Ascending aorta (tissue), 2 donors: Measurements from ENCODE around the gene VPS41. TPM values are rescaled to one million over a fixed set of nuclear protein-coding genes. Genes with fewer than 3 reads are reported as not detected.
A peak's percentile ranks its signal among the peaks of the same experiment; 100 is the strongest.

Experiments
- DNase-seq, 2 donors: peaks; one replicate each; pipeline ENCODE4 v3.0.0-alpha.2; 2019; ENCODE audit warnings: low spot score in 2 of 2
- H3K27ac ChIP-seq, 2 donors: fragments of 200-600 bp; sonication (generic); one replicate each; pipeline ENCODE4 v1.5.1; 2016 to 2017; ENCODE audit warnings: mild to moderate bottlenecking in 1 of 2
- H3K27me3 ChIP-seq: fragments of 200-600 bp; sonication (generic); one replicate; pipeline ENCODE4 v1.5.1; 2017
- H3K36me3 ChIP-seq, 2 donors: fragments of 200-600 bp; sonication (generic); one replicate each; pipeline ENCODE4 v1.5.1; 2016
- H3K4me1 ChIP-seq, 2 donors: fragments of 200-600 bp; sonication (generic); one replicate each; pipeline ENCODE4 v1.5.1; 2016 to 2017; ENCODE audit warnings: mild to moderate bottlenecking in 1 of 2
- H3K4me3 ChIP-seq, 2 donors: fragments of 200-600 bp; sonication (generic); one replicate each; pipeline ENCODE4 v1.5.1; 2016 to 2017; ENCODE audit warnings: mild to moderate bottlenecking in 1 of 2
- H3K9me3 ChIP-seq, 2 donors: fragments of 200-600 bp; sonication (generic); one replicate each; pipeline ENCODE4 v1.5.1; 2016
- intact Hi-C: fragments of 100-400 bp; cut with DNase I; formaldehyde crosslinking; loops from one replicate; pipeline ENCODE4 v1.15.1; 2023
- total RNA-seq: library from RNA; depleted of rRNA; stranded (reverse); fragments of >200 nt; gene quantifications from one replicate; pipeline ENCODE4 v1.1.0, GENCODE V29; 2016
- TF ChIP-seq, protein P1 (sequence below), 3 experiments: fragments of 200-600 bp in 2 of 3; fragments of 450-650 bp in 1 of 3; sonication (generic) in 2 of 3; IDR thresholded peaks; one replicate each; pipeline ENCODE4 v1.5.1; 2016 to 2019; ENCODE audit warnings: antibody characterized with exemption in 3 of 3, mild to moderate bottlenecking in 1 of 3, moderate library complexity in 1 of 3

The VPS41 gene
- total RNA-seq, 1 donor from 2014 or later, result 13.4 TPM

DNA sequence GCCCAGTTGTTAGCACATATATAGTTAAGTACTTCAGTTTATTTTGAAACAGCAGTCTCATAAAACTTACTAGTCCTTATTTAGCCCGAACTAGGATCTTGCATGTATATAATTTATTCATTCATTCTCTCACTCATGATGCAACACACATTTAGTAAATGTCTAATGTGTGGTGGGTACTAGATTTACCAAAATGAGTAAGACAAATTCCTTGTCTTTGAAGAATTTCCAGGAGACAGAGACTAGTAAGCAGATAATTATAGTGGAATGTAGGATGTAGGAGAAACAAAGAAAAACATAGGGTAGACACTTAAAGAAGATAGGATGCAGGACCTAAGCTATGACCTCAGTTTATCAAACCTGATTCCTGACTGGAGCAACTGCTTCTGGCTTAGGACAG is 157.6 kb downstream of the VPS41 start:
- no peak for DNase-seq
- Histone ChIP-seq H3K27ac (no peak overlapping the region), H3K27me3 (no peaks in the 10 kb centered on the region), H3K4me3 (no peak overlapping the region), H3K9me3 (no peaks in the 10 kb centered on the region), H3K4me1 (no peaks in the 10 kb centered on the region), H3K36me3 (peaks cover 18 to 45% of the 10 kb centered on the region in 2 donors)
- TF ChIP-seq, protein P1, sequence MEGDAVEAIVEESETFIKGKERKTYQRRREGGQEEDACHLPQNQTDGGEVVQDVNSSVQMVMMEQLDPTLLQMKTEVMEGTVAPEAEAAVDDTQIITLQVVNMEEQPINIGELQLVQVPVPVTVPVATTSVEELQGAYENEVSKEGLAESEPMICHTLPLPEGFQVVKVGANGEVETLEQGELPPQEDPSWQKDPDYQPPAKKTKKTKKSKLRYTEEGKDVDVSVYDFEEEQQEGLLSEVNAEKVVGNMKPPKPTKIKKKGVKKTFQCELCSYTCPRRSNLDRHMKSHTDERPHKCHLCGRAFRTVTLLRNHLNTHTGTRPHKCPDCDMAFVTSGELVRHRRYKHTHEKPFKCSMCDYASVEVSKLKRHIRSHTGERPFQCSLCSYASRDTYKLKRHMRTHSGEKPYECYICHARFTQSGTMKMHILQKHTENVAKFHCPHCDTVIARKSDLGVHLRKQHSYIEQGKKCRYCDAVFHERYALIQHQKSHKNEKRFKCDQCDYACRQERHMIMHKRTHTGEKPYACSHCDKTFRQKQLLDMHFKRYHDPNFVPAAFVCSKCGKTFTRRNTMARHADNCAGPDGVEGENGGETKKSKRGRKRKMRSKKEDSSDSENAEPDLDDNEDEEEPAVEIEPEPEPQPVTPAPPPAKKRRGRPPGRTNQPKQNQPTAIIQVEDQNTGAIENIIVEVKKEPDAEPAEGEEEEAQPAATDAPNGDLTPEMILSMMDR (IDR thresholded peaks at IDR 0.05), result no peak
- intact Hi-C loops, result no loop called here

DNA sequence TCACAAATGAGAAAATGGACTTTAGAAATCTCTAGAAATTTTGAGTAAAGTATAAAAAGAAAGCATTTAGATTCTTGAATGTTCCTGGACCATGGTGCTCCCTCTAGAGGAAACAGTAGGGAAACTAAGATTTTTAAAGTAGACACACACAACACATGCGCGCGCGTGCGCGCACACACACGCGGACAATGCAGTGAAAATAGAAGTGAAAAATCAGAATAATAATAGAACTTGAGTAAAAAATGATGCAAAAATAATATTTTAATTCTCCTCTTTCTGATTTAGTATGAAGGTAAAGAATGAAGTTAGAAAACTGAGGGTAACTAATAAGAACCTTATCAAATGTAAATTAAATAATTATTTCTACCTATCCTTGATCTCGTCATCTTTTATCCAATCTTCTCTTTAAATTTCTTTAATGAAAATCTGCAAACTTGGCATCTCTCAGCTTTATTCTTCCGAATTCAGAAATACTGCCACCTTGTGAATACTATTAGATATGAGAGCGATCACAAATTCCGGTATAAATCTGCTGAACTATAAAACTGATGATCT is 160.9 kb downstream of the VPS41 start:
- intact Hi-C loops, result loop anchor here (5.0 kb wide), 1 partner anchor 351 kb away; no protein-coding TSS in a partner anchor
- Histone ChIP-seq H3K4me1 (no peaks in the 10 kb centered on the region), H3K4me3 (no peak overlapping the region), H3K27me3 (no peaks in the 10 kb centered on the region), H3K27ac (no peak overlapping the region), H3K9me3 (no peaks in the 10 kb centered on the region), H3K36me3 (peaks cover 8 to 64% of the 10 kb centered on the region in 2 donors)
- no peak for DNase-seq
- TF ChIP-seq, protein P1 (IDR thresholded peaks at IDR 0.05), result peak in 1 of 3 experiments; percentile 45

DNA sequence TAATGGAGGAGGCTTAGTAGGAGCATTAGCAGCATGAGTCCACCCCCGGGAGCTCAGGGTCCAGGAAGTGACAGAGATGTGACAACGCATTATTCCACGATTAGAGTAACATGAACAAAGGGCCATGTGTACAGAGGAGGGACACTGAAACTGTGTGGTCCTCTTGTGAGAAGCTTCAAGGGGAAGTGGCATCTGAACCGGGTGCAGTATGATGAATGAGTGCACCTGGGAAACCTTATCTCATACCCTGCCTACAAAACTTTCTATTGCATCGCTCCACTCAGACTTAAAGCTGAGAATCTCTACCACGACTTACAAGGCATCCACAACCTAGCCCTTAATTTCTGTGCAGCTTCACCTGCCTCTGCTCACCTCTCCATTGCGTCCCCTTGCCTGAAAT is 162.6 kb downstream of the VPS41 start:
- TF ChIP-seq, protein P1 (IDR thresholded peaks at IDR 0.05), result no peak
- Histone ChIP-seq H3K27ac (no peak overlapping the region), H3K36me3 (peaks cover 12 to 56% of the 10 kb centered on the region in 2 donors), H3K4me1 (no peaks in the 10 kb centered on the region), H3K4me3 (no peak overlapping the region), H3K9me3 (no peaks in the 10 kb centered on the region), H3K27me3 (no peaks in the 10 kb centered on the region)
- intact Hi-C loops, result loop anchor here (5.0 kb wide), 1 partner anchor 349 kb away; no protein-coding TSS in a partner anchor
- no peak for DNase-seq

DNA sequence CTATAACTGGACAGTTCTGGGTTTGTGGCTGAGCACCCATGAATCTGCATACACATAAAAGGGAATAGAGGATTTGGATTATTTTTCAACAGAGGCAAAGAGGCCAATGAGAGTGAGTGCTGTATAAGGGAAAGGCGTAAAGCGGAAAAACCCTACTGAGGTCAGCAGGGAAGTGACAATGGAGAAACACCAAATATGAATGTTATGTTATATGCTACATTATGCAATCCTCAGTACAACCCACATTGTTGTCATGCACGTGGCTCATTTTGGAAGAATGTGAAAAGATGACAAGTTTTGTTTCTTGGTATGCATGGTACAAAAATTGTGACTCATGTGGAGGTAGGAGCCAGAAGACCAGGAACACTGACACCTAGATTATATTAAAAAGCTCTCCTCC is 164.2 kb downstream of the VPS41 start:
- peaks cover 12 to 61% of the 10 kb centered on the region in 2 donors for H3K36me3 ChIP-seq
- intact Hi-C loops, result loop anchor here (5.0 kb wide), 1 partner anchor 347 kb away; no protein-coding TSS in a partner anchor

DNA sequence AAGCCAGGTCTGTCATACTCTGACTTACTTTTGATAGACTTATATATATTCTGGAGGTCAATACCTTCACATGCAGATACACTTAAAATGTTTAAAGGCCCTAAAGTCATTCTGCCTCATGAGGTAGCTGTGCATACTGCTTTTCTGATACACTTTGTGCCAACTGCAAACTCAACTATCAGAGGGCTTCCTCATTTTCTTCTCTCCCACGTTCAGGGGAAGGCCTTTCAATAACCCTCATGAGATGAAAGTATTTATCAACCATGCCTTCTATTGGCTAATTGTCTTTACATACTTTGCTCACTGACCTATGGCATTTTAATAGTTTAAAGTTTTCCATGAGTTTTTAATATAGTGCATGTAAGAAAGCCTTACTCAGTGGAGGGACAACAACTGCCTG is 165.1 kb downstream of the VPS41 start:
- H3K9me3 ChIP-seq, result no peaks in the 10 kb centered on the region
- TF ChIP-seq, protein P1 (IDR thresholded peaks at IDR 0.05), result no peak
- H3K27ac ChIP-seq, result no peak overlapping the region
- H3K27me3 ChIP-seq, result no peaks in the 10 kb centered on the region
- no peak overlapping the region for H3K4me3 ChIP-seq
- H3K36me3 ChIP-seq, result peaks cover 12 to 61% of the 10 kb centered on the region in 2 donors
- no peaks in the 10 kb centered on the region for H3K4me1 ChIP-seq
- no peak for DNase-seq
- intact Hi-C loops, result no loop called here

More for the DNA sequence above, 164.2 kb downstream of the VPS41 start:
- Histone ChIP-seq H3K4me3 (no peak overlapping the region), H3K9me3 (no peaks in the 10 kb centered on the region), H3K4me1 (no peaks in the 10 kb centered on the region), H3K27me3 (no peaks in the 10 kb centered on the region), H3K27ac (no peak overlapping the region)
- TF ChIP-seq, protein P1 (IDR thresholded peaks at IDR 0.05), result no peak
- no peak for DNase-seq
